BLaER1 treated with 17β-estradiol and CSF1 and Interleukin-3, amounts not matched to agents 10 nM and 100 nM (cell line): Measurements from ENCODE around the gene LMO3.

Experiments
- H3K27ac ChIP-seq, 11 experiments: shearing (Covaris generic); formaldehyde crosslinking; 2 replicates each; pipeline ENCODE4 v1.8.1; 2022
- H3K27me3 ChIP-seq, 11 experiments: shearing (Covaris generic); formaldehyde crosslinking; 2 replicates each; pipeline ENCODE4 v1.8.1; 2022
- H3K36me3 ChIP-seq, 11 experiments: shearing (Covaris generic); formaldehyde crosslinking; 2 replicates each; pipeline ENCODE4 v1.8.1; 2022
- H3K4me1 ChIP-seq, 10 experiments: shearing (Covaris generic); formaldehyde crosslinking; 2 replicates each; pipeline ENCODE4 v1.8.1; 2022
- H3K4me2 ChIP-seq, 11 experiments: shearing (Covaris generic); formaldehyde crosslinking; 2 replicates each; pipeline ENCODE4 v1.8.1; 2022
- H3K4me3 ChIP-seq, 10 experiments: shearing (Covaris generic); formaldehyde crosslinking; 2 replicates each; pipeline ENCODE4 v1.8.1; 2022
- H3K9ac ChIP-seq, 11 experiments: shearing (Covaris generic); formaldehyde crosslinking; 2 replicates each; pipeline ENCODE4 v1.8.1; 2022
- H3K9me3 ChIP-seq, 11 experiments: shearing (Covaris generic); formaldehyde crosslinking; replicated peaks in 1 of 11; 2 replicates each; pipeline ENCODE4 v1.8.1; 2022
- H4K20me1 ChIP-seq, 11 experiments: shearing (Covaris generic); formaldehyde crosslinking; 2 replicates each; pipeline ENCODE4 v1.8.1; 2022
- Cebpa-rat ChIP-seq, 11 experiments: shearing (Covaris generic); IDR thresholded peaks; 2 replicates each; pipeline ENCODE4 v1.8.1; 2022

LMO3 gene

DNA sequence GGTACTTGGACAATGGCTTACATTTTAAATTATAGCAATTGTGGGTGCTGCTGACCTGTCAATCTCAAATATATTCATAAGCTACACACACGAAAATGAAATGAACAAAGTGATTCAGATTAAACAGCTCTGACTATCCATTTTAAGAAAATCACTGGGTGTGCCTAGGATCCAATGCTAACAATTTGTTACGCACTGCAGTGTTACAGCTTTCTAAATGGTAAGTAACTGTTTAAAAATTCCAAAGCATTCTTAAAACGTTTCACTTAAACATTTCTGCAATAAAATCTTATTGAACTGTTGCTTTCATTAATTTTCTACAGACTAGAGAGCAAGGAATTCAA, 18.9 kb downstream of the LMO3 start:
- no peaks in the 10 kb centered on the region for H3K27me3 ChIP-seq
- no peak overlapping the region for H3K9ac ChIP-seq
- no peak overlapping the region for H3K4me3 ChIP-seq
- H3K9me3 ChIP-seq, result no peaks in the 10 kb centered on the region
- no peaks in the 10 kb centered on the region for H4K20me1 ChIP-seq
- H3K4me2 ChIP-seq, result no peak overlapping the region
- no peak for TF ChIP-seq Cebpa-rat (IDR thresholded peaks at IDR 0.05)
- no peaks in the 10 kb centered on the region for H3K36me3 ChIP-seq
- no peaks in the 10 kb centered on the region for H3K4me1 ChIP-seq
- H3K27ac ChIP-seq, result no peak overlapping the region

DNA sequence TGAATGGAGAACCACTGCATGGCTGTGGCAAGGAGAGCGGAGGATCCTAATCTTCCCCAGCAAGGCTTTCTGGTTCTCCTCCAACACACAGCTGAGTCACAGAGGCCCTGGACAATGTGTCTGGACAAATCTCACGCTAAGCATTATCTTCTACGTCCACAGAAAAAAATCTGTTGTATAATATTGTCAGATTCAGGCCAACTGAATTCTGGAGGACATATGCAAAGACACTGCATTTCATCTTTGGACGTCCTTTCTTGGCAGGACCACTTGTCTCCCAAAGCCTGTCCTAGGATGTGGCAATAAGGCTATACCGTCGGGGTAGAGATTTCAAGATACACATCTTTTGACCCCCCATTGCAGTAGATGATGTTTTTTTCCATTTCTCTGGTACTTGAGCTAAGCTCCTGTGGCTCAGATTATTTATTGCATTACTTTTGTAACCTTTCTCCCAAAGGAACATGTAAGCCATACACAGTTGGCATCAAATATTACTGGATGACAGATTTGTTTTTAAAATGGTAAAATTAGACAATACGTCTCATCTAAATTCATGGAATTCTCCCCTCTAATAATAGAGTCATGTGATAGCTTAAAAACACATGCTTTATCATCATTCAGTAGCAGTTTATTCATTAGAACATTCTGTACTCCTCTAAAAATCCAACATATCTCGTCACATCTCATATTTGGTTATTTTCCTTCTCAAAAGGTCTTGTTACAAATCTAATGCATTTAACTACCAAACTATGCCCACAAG, 19.4 kb downstream of the LMO3 start:
- H3K27me3 ChIP-seq, result no peaks in the 10 kb centered on the region
- H3K9ac ChIP-seq, result no peak overlapping the region
- H3K9me3 ChIP-seq, result no peaks in the 10 kb centered on the region
- no peak overlapping the region for H3K4me2 ChIP-seq
- TF ChIP-seq Cebpa-rat (IDR thresholded peaks at IDR 0.05), result no peak
- H3K36me3 ChIP-seq, result no peaks in the 10 kb centered on the region
- no peaks in the 10 kb centered on the region for H4K20me1 ChIP-seq
- H3K4me3 ChIP-seq, result no peak overlapping the region
- H3K4me1 ChIP-seq, result no peaks in the 10 kb centered on the region
- H3K27ac ChIP-seq, result no peak overlapping the region

- TF ChIP-seq Cebpa-rat (IDR thresholded peaks at IDR 0.05), result no peak
- no peaks in the 10 kb centered on the region for H3K9me3 ChIP-seq
- no peaks in the 10 kb centered on the region for H4K20me1 ChIP-seq
- no peaks in the 10 kb centered on the region for H3K4me1 ChIP-seq
- no peaks in the 10 kb centered on the region for H3K36me3 ChIP-seq
- no peaks in the 10 kb centered on the region for H3K27me3 ChIP-seq
- H3K9ac ChIP-seq, result no peak overlapping the region
- H3K4me3 ChIP-seq, result no peak overlapping the region
- no peak overlapping the region for H3K27ac ChIP-seq
- no peak overlapping the region for H3K4me2 ChIP-seq
Observed at GRCh38 chr12:16585781-16586180, 20.2 kb downstream of the LMO3 start.

GRCh38 chr12:16583969-16584745, 21.8 kb downstream of the LMO3 start:
- no peaks in the 10 kb centered on the region for H3K9me3 ChIP-seq
- no peaks in the 10 kb centered on the region for H3K27me3 ChIP-seq
- H3K36me3 ChIP-seq, result no peaks in the 10 kb centered on the region
- no peak for TF ChIP-seq Cebpa-rat (IDR thresholded peaks at IDR 0.05)
- no peak overlapping the region for H3K4me3 ChIP-seq
- no peak overlapping the region for H3K9ac ChIP-seq
- H4K20me1 ChIP-seq, result no peaks in the 10 kb centered on the region
- H3K27ac ChIP-seq, result no peak overlapping the region
- no peak overlapping the region for H3K4me2 ChIP-seq
- H3K4me1 ChIP-seq, result no peaks in the 10 kb centered on the region

GRCh38 chr12:16581416-16581815, 24.5 kb downstream of the LMO3 start:
- Histone ChIP-seq H3K4me1 (no peaks in the 10 kb centered on the region), H3K4me3 (no peak overlapping the region), H4K20me1 (no peaks in the 10 kb centered on the region), H3K27ac (no peak overlapping the region), H3K9ac (no peak overlapping the region), H3K27me3 (no peaks in the 10 kb centered on the region), H3K36me3 (no peaks in the 10 kb centered on the region), H3K4me2 (no peak overlapping the region), H3K9me3 (no peaks in the 10 kb centered on the region)
- TF ChIP-seq Cebpa-rat (IDR thresholded peaks at IDR 0.05), result no peak

GRCh38 chr12:16579041-16579440, 26.9 kb downstream of the LMO3 start:
- no peak for TF ChIP-seq Cebpa-rat (IDR thresholded peaks at IDR 0.05)
- Histone ChIP-seq H3K27ac (no peak overlapping the region), H3K4me2 (no peak overlapping the region), H3K36me3 (no peaks in the 10 kb centered on the region), H3K9ac (no peak overlapping the region), H4K20me1 (no peaks in the 10 kb centered on the region), H3K4me3 (no peak overlapping the region), H3K27me3 (no peaks in the 10 kb centered on the region), H3K9me3 (no peaks in the 10 kb centered on the region), H3K4me1 (no peaks in the 10 kb centered on the region)

- no peak overlapping the region for H3K9ac ChIP-seq
- H3K36me3 ChIP-seq, result no peaks in the 10 kb centered on the region
- no peaks in the 10 kb centered on the region for H3K27me3 ChIP-seq
- H3K4me2 ChIP-seq, result no peak overlapping the region
- no peaks in the 10 kb centered on the region for H3K9me3 ChIP-seq
- H4K20me1 ChIP-seq, result no peaks in the 10 kb centered on the region
- no peak overlapping the region for H3K27ac ChIP-seq
- H3K4me1 ChIP-seq, result peaks cover 0 to 3% (median 0%) of the 10 kb centered on the region in 10 experiments; a peak in 1 of 20 replicates
- no peak overlapping the region for H3K4me3 ChIP-seq
- TF ChIP-seq Cebpa-rat (IDR thresholded peaks at IDR 0.05), result no peak
Observed at GRCh38 chr12:16573398-16574077, 32.4 kb downstream of the LMO3 start.

DNA sequence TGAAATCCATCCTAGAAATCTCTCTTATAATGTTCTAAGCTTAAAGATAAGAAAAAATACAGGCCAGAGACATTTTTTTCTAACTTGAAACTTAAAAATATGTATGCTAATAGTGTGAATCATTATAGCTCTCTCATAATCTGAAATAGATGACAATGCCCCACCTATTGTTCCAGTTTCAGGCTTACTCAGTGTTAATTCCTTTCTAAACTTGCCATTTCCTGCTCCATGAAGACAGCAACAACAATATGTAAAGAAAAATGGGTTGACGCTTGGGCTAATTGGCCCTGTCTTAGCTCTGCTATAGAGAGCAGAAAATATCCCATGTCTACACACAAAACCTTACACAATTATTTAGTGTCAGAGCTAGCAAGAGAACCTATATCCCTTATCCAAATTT, 37.1 kb downstream of the LMO3 start:
- no peaks in the 10 kb centered on the region for H4K20me1 ChIP-seq
- no peak for TF ChIP-seq Cebpa-rat (IDR thresholded peaks at IDR 0.05)

DNA sequence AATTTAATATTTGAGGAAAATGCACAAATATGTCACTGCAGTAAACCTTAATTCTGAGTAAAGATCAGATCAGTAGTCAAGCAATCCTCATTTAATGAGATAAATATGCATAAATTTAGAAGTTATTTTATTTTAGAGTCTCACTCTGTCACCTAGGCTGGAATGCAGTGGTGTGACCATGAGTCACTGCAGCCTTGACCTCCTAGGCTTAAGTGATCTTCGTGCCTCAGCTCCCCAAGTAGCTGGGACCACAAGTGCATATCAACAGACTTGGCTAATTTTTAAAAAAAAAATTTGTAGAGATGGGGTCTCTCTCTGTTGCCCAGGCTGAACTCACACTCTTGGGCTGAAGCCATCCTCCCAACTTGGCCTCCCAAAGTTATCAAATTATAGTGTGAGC, 41.3 kb downstream of the LMO3 start:
- Histone ChIP-seq H3K27me3 (no peaks in the 10 kb centered on the region), H3K9me3 (no peaks in the 10 kb centered on the region), H3K9ac (no peak overlapping the region), H3K27ac (no peak overlapping the region), H3K4me3 (no peak overlapping the region), H3K4me1 (0 out of 20 replicates have a peak, but pooled peaks cover 0 to 3% (median 0%) of the 10 kb centered on the region in 10 experiments), H4K20me1 (no peaks in the 10 kb centered on the region), H3K4me2 (no peak overlapping the region), H3K36me3 (no peaks in the 10 kb centered on the region)
- TF ChIP-seq Cebpa-rat (IDR thresholded peaks at IDR 0.05), result no peak

More for the DNA sequence above, 37.1 kb downstream of the LMO3 start:
- Histone ChIP-seq H3K4me1 (peaks cover 0 to 3% (median 0%) of the 10 kb centered on the region in 10 experiments; a peak in 1 of 20 replicates), H3K4me3 (no peak overlapping the region), H3K27ac (no peak overlapping the region), H3K9ac (no peak overlapping the region), H3K36me3 (no peaks in the 10 kb centered on the region), H3K9me3 (no peaks in the 10 kb centered on the region), H3K4me2 (no peak overlapping the region), H3K27me3 (no peaks in the 10 kb centered on the region)
